ENCODE data around the gene USP24. TPM values are rescaled to one million over a fixed set of nuclear protein-coding genes. Genes with fewer than 3 reads are reported as not detected.

The USP24 gene
- total RNA-seq (2014; rRNA removed) = 29.1 and 38.5 TPM in 2 replicates
- Bru-seq, nascent RNA = percentile 89 among the genes with signal in this experiment
- percentile 85 among the genes with signal in this experiment for BruChase-seq, experiment 1, labeled RNA remaining after a 6-hour chase
- percentile 89 among the genes with signal in this experiment for BruChase-seq, experiment 2, labeled RNA remaining after a 2-hour chase
- long read RNA-seq, full-length matches to known transcripts = 3 of 30 reads
- long read RNA-seq, partial matches to known transcripts = 13 of 30 reads
- long read RNA-seq, other reads (novel, unspliced or antisense) = 14 of 30 reads

GRCh38 chr1:55215194-55216021 lies at the start of gene USP24:
Gene USP24, minus strand, starts transcription at chr1:55215364. Its CDS starts 251 bp downstream, at chr1:55215113.
- H3K4me2 ChIP-seq (ENCODE audit: low read length) = peak within 1 kb of the TSS; percentile 86
- peak within 1 kb of the TSS; percentile 60 for H3K27ac ChIP-seq (ENCODE audit: low read length)
- ATAC-seq = peak; percentile 69
- H3K4me1 ChIP-seq (ENCODE audit: insufficient read depth, low read length) = peaks cover 42% of the 10 kb centered on the region
- H2AFZ ChIP-seq (ENCODE audit: low read length) = peak within 1 kb of the TSS; percentile 82
- intact Hi-C loops (cut with micrococcal nuclease) = loop anchor here (10.0 kb wide), 1 partner anchor 1429 kb away; the partner anchor contains the start of gene PRKAA2
- no peaks in the 10 kb centered on the region for H3K27me3 ChIP-seq (ENCODE audit: low read length)
- no peak for TF ChIP-seq EZH2phosphoT487 (IDR thresholded peaks at IDR 0.05; ENCODE audit: borderline replicate concordance, low read length)
- no peak for TF ChIP-seq EZH2 (IDR thresholded peaks at IDR 0.05; ENCODE audit: low read length, unreplicated experiment)
- no peak for TF ChIP-seq CTCF (conservative IDR thresholded peaks at IDR 0.05; ENCODE audit: low read depth, low read length)
- H3K9ac ChIP-seq (ENCODE audit: low read length) = peak within 1 kb of the TSS; percentile 92
- H3K79me2 ChIP-seq (ENCODE audit: low read length) = peaks cover 61% of the 10 kb centered on the region
- H3F3A ChIP-seq (ENCODE audit: low read length, unreplicated experiment) = no peaks in the 10 kb centered on the region
- no peaks in the 10 kb centered on the region for H3K9me2 ChIP-seq (replicated peaks; ENCODE audit: low read length)
- peak; percentile 81 for DNase-seq
- no peaks in the 10 kb centered on the region for H3K36me3 ChIP-seq (ENCODE audit: low read depth, low read length)
- POLR2A ChIA-PET (ENCODE audit: unreplicated experiment) = interaction anchor here (0.7 kb wide), 1 partner anchor 9 kb away, joined by 8 read pairs; no protein-coding TSS in a partner anchor
- CTCF ChIA-PET = no interaction called here
- no TSS peak for BruUV-seq (replicated peaks)
- peak within 1 kb of the TSS; percentile 95 for H3K4me3 ChIP-seq (ENCODE audit: low read length)
- peaks cover 29% of the 10 kb centered on the region for H4K20me1 ChIP-seq (ENCODE audit: low read length)
- no peaks in the 10 kb centered on the region for H3K9me3 ChIP-seq (ENCODE audit: low read length)

- DNase-seq (peak; percentile 55), ATAC-seq (no peak)
- POLR2A ChIA-PET (ENCODE audit: unreplicated experiment) = no interaction called here
- Histone ChIP-seq H3K27ac (ENCODE audit: low read length) (no peak overlapping the region), H3K36me3 (ENCODE audit: low read depth, low read length) (no peaks in the 10 kb centered on the region), H3K4me3 (ENCODE audit: low read length) (no peak overlapping the region), H3K9ac (ENCODE audit: low read length) (no peak overlapping the region), H3F3A (ENCODE audit: low read length, unreplicated experiment) (no peaks in the 10 kb centered on the region), H3K4me2 (ENCODE audit: low read length) (no peak overlapping the region), H3K27me3 (ENCODE audit: low read length) (no peaks in the 10 kb centered on the region), H3K9me2 (replicated peaks; ENCODE audit: low read length) (no peaks in the 10 kb centered on the region), H4K20me1 (ENCODE audit: low read length) (no peaks in the 10 kb centered on the region), H2AFZ (ENCODE audit: low read length) (no peak overlapping the region), H3K79me2 (ENCODE audit: low read length) (no peaks in the 10 kb centered on the region), H3K4me1 (ENCODE audit: insufficient read depth, low read length) (no peaks in the 10 kb centered on the region), H3K9me3 (ENCODE audit: low read length) (no peaks in the 10 kb centered on the region)
- no TSS peak for BruUV-seq (replicated peaks)
- intact Hi-C loops (cut with micrococcal nuclease) = no loop called here
- CTCF ChIA-PET = no interaction called here
- TF ChIP-seq CTCF (conservative IDR thresholded peaks at IDR 0.05; ENCODE audit: low read depth, low read length) (no peak), EZH2 (IDR thresholded peaks at IDR 0.05; ENCODE audit: low read length, unreplicated experiment) (no peak), EZH2phosphoT487 (IDR thresholded peaks at IDR 0.05; ENCODE audit: borderline replicate concordance, low read length) (no peak)
These were observed 47.7 kb upstream of the USP24 start for GRCh38 chr1:55262822-55263221.

All from PC-3 (cell line).